ENCODE data around the gene EZH1.

EZH1 gene

GRCh38 chr17:42779304-42779935, 34.6 kb upstream of the EZH1 start:
- no peaks in the 10 kb centered on the region for H3K27me3 ChIP-seq (ENCODE audit: insufficient read depth, poor library complexity, severe bottlenecking)
- DNase-seq (ENCODE audit: low spot score) (no peak), ATAC-seq (ENCODE audit: low read depth) (no peak)
- peaks cover 17% of the 10 kb centered on the region for H3K4me1 ChIP-seq (ENCODE audit: insufficient read depth, poor library complexity, severe bottlenecking)
- H3K27ac ChIP-seq (ENCODE audit: poor library complexity, severe bottlenecking) = peak overlapping the region; percentile 8
- no peak for TF ChIP-seq CTCF (IDR thresholded peaks at IDR 0.05; ENCODE audit: poor library complexity, severe bottlenecking)
- H3K36me3 ChIP-seq (ENCODE audit: low read depth) = peaks cover 48% of the 10 kb centered on the region
- H3K9me3 ChIP-seq (ENCODE audit: severe bottlenecking) = no peaks in the 10 kb centered on the region
- H3K4me3 ChIP-seq (ENCODE audit: severe bottlenecking) = no peak overlapping the region

GRCh38 chr17:42778570-42778969, 33.7 kb upstream of the EZH1 start:
- no peak for ATAC-seq (ENCODE audit: low read depth)
- H3K9me3 ChIP-seq (ENCODE audit: severe bottlenecking) = no peaks in the 10 kb centered on the region
- DNase-seq (ENCODE audit: low spot score) = no peak
- peaks cover 52% of the 10 kb centered on the region for H3K36me3 ChIP-seq (ENCODE audit: low read depth)
- peak overlapping the region; percentile 8 for H3K27ac ChIP-seq (ENCODE audit: poor library complexity, severe bottlenecking)
- no peaks in the 10 kb centered on the region for H3K27me3 ChIP-seq (ENCODE audit: insufficient read depth, poor library complexity, severe bottlenecking)
- TF ChIP-seq CTCF (IDR thresholded peaks at IDR 0.05; ENCODE audit: poor library complexity, severe bottlenecking) = no peak
- H3K4me1 ChIP-seq (ENCODE audit: insufficient read depth, poor library complexity, severe bottlenecking) = peaks cover 15% of the 10 kb centered on the region
- H3K4me3 ChIP-seq (ENCODE audit: severe bottlenecking) = no peak overlapping the region

GRCh38 chr17:42775534-42776098, 30.8 kb upstream of the EZH1 start:
- Histone ChIP-seq H3K9me3 (ENCODE audit: severe bottlenecking) (no peaks in the 10 kb centered on the region), H3K27me3 (ENCODE audit: insufficient read depth, poor library complexity, severe bottlenecking) (no peaks in the 10 kb centered on the region), H3K27ac (ENCODE audit: poor library complexity, severe bottlenecking) (peak overlapping the region; percentile 87), H3K4me1 (ENCODE audit: insufficient read depth, poor library complexity, severe bottlenecking) (peaks cover 9% of the 10 kb centered on the region), H3K4me3 (ENCODE audit: severe bottlenecking) (no peak overlapping the region), H3K36me3 (ENCODE audit: low read depth) (peaks cover 52% of the 10 kb centered on the region)
- ATAC-seq (ENCODE audit: low read depth) (no peak), DNase-seq (ENCODE audit: low spot score) (no peak)
- TF ChIP-seq CTCF (IDR thresholded peaks at IDR 0.05; ENCODE audit: poor library complexity, severe bottlenecking) = no peak

GRCh38 chr17:42774066-42774745, 29.4 kb upstream of the EZH1 start:
- TF ChIP-seq CTCF (IDR thresholded peaks at IDR 0.05; ENCODE audit: poor library complexity, severe bottlenecking) = no peak
- H3K4me1 ChIP-seq (ENCODE audit: insufficient read depth, poor library complexity, severe bottlenecking) = peaks cover 9% of the 10 kb centered on the region
- H3K36me3 ChIP-seq (ENCODE audit: low read depth) = peaks cover 46% of the 10 kb centered on the region
- H3K4me3 ChIP-seq (ENCODE audit: severe bottlenecking) = peak overlapping the region; percentile 82
- ATAC-seq (ENCODE audit: low read depth) (peak; percentile 43; the same call in 1 of the 3 replicates), DNase-seq (ENCODE audit: low spot score) (no peak)
- no peaks in the 10 kb centered on the region for H3K9me3 ChIP-seq (ENCODE audit: severe bottlenecking)
- H3K27me3 ChIP-seq (ENCODE audit: insufficient read depth, poor library complexity, severe bottlenecking) = no peaks in the 10 kb centered on the region
- peak overlapping the region; percentile 87 for H3K27ac ChIP-seq (ENCODE audit: poor library complexity, severe bottlenecking)

Measured in RWPE2 (cell line).